BLaER1 treated with 17β-estradiol and CSF1 and Interleukin-3, amounts not matched to agents 10 nM and 100 nM (cell line): ENCODE data around the gene GID8.

Experiments
- H3K27ac ChIP-seq, 11 experiments: shearing (Covaris generic); formaldehyde crosslinking; 2 replicates each; pipeline ENCODE4 v1.8.1; 2022
- H3K27me3 ChIP-seq, 11 experiments: shearing (Covaris generic); formaldehyde crosslinking; 2 replicates each; pipeline ENCODE4 v1.8.1; 2022
- H3K36me3 ChIP-seq, 11 experiments: shearing (Covaris generic); formaldehyde crosslinking; 2 replicates each; pipeline ENCODE4 v1.8.1; 2022
- H3K4me1 ChIP-seq, 10 experiments: shearing (Covaris generic); formaldehyde crosslinking; 2 replicates each; pipeline ENCODE4 v1.8.1; 2022
- H3K4me2 ChIP-seq, 11 experiments: shearing (Covaris generic); formaldehyde crosslinking; 2 replicates each; pipeline ENCODE4 v1.8.1; 2022
- H3K4me3 ChIP-seq, 10 experiments: shearing (Covaris generic); formaldehyde crosslinking; 2 replicates each; pipeline ENCODE4 v1.8.1; 2022
- H3K9ac ChIP-seq, 11 experiments: shearing (Covaris generic); formaldehyde crosslinking; 2 replicates each; pipeline ENCODE4 v1.8.1; 2022
- H3K9me3 ChIP-seq, 11 experiments: shearing (Covaris generic); formaldehyde crosslinking; replicated peaks in 1 of 11; 2 replicates each; pipeline ENCODE4 v1.8.1; 2022
- H4K20me1 ChIP-seq, 11 experiments: shearing (Covaris generic); formaldehyde crosslinking; 2 replicates each; pipeline ENCODE4 v1.8.1; 2022
- Cebpa-rat ChIP-seq, 11 experiments: shearing (Covaris generic); IDR thresholded peaks; 2 replicates each; pipeline ENCODE4 v1.8.1; 2022

The GID8 gene

DNA sequence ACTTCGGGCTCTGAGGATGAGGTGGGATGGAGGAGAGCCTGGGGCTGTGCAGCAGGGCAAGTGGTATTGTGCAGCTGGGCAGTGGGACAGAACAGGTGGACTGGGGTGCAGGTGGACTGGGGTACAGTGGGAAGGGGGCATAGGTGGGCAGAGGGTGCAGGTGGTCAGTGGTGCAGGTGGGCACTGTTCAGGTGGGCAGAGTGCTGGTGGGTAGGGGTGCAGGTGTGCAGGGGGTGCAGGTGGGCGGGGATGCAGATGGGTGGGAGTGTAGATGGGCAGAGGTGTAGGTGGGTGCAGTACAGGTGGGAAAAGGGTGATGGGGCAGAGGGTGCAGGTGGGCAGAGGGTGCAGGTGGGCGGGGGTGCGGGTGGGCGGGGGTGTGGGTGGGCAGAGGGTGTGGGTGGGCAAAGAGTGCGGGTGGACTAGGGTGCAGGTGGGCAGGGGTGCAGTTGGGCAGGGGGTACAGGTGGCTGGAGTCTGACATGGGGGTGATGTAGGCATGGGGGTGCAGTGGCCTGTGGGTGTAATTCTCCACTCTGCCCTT, 48.4 kb downstream of the GID8 start:
- Histone ChIP-seq H3K27me3 (peaks cover 0 to 21% (median 5%) of the 10 kb centered on the region in 11 experiments; a peak in 9 of 22 replicates), H3K27ac (no peak overlapping the region), H3K9me3 (no peaks in the 10 kb centered on the region), H3K36me3 (no peaks in the 10 kb centered on the region), H4K20me1 (peaks cover 0 to 30% (median 8%) of the 10 kb centered on the region in 11 experiments; a peak in 12 of 22 replicates), H3K9ac (no peak overlapping the region), H3K4me3 (no peak overlapping the region), H3K4me1 (peaks cover 16 to 71% (median 49%) of the 10 kb centered on the region in 10 experiments), H3K4me2 (peak overlapping the region in 8 of 11 experiments; percentile 36 to 78 (median 68); a peak in 14 of 22 replicates)
- no peak for TF ChIP-seq Cebpa-rat (IDR thresholded peaks at IDR 0.05)

DNA sequence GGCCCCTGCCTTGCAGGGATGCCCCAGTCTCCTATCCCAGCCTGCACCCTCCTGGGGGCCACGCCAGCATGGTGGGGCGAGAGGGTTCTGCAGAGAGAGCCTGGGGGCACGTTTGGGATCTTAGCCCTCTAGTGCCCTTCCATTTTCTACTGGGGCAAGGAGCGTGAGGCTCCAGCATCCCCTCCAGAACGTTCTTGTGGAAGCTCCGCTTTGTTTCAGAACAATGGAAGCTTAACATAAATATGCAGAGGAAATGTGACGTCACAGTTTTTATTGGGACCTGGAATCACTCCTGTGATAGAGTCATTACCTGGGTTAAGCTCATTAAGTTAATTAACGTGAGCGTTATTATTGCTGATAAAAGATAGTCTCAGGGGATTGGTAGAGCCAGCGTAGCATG, 49.2 kb downstream of the GID8 start:
- no peak for TF ChIP-seq Cebpa-rat (IDR thresholded peaks at IDR 0.05)
- H4K20me1 ChIP-seq: peaks cover 0 to 22% (median under 1%) of the 10 kb centered on the region in 11 experiments; a peak in 7 of 22 replicates
- H3K4me1 ChIP-seq: peaks cover 8 to 71% (median 49%) of the 10 kb centered on the region in 10 experiments
- H3K4me3 ChIP-seq: no peak overlapping the region
- H3K36me3 ChIP-seq: no peaks in the 10 kb centered on the region
- no peak overlapping the region for H3K9ac ChIP-seq
- H3K9me3 ChIP-seq: no peaks in the 10 kb centered on the region
- no peak overlapping the region for H3K27ac ChIP-seq
- peak overlapping the region in 4 of 11 experiments; percentile 2 to 20 (median 14); a peak in 2 of 22 replicates for H3K4me2 ChIP-seq
- peaks cover 0 to 17% (median 5%) of the 10 kb centered on the region in 11 experiments; a peak in 7 of 22 replicates for H3K27me3 ChIP-seq

GRCh38 chr20:62989201-62989601, 51.3 kb downstream of the GID8 start:
- Histone ChIP-seq H3K36me3 (no peaks in the 10 kb centered on the region), H4K20me1 (peaks cover 0 to 12% (median 0%) of the 10 kb centered on the region in 11 experiments; a peak in 2 of 22 replicates), H3K27me3 (peaks cover 0 to 15% (median 5%) of the 10 kb centered on the region in 11 experiments; a peak in 7 of 22 replicates), H3K4me2 (peak overlapping the region; percentile 3 to 66 (median 54); a peak in 21 of 22 replicates), H3K9me3 (no peaks in the 10 kb centered on the region), H3K27ac (no peak overlapping the region), H3K9ac (no peak overlapping the region), H3K4me3 (no peak overlapping the region), H3K4me1 (peaks cover 0 to 57% (median 39%) of the 10 kb centered on the region in 10 experiments; a peak in 16 of 20 replicates)
- TF ChIP-seq Cebpa-rat (IDR thresholded peaks at IDR 0.05): no peak

GRCh38 chr20:62990306-62990825, 52.4 kb downstream of the GID8 start:
- H3K27ac ChIP-seq: no peak overlapping the region
- no peak for TF ChIP-seq Cebpa-rat (IDR thresholded peaks at IDR 0.05)
- H4K20me1 ChIP-seq: peaks cover 0 to 8% (median 0%) of the 10 kb centered on the region in 11 experiments; a peak in 2 of 22 replicates
- no peaks in the 10 kb centered on the region for H3K9me3 ChIP-seq
- peak overlapping the region in 1 of 11 experiments; percentile 4; a peak in 1 of 22 replicates for H3K4me2 ChIP-seq
- peaks cover 0 to 46% (median 30%) of the 10 kb centered on the region in 10 experiments; a peak in 16 of 20 replicates for H3K4me1 ChIP-seq
- no peak overlapping the region for H3K9ac ChIP-seq
- peaks cover 0 to 8% (median 2%) of the 10 kb centered on the region in 11 experiments; a peak in 7 of 22 replicates for H3K27me3 ChIP-seq
- H3K36me3 ChIP-seq: no peaks in the 10 kb centered on the region
- H3K4me3 ChIP-seq: no peak overlapping the region

DNA sequence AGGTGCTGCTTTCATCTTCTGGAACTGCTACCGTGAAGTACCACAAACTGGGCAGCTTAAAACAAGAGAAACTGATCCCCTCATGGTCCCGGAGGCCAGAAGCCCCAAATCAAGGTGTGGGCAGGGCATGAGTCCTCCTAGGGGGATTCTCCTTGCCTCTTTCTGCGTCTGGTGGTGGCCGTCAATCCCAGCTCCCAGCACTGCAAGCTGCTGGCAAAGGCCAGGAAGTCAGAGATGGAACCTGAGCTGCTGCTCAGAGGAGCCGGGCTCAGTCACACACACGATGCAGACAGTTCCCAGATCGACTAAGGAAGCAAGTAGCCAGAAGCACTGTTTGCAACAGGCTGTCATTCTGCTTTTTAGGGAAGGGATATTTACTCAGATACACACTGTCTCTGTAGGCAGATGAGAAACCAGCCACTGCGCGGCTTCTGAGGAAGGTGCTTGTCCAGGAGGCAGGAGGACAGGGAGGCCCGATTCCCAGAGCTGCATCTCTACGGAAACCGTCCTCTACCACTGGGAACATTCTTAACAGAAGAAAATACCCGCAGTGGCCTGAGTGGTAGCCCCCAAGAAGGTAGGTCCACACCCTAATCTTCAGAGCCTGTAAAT, 53.4 kb downstream of the GID8 start:
- Histone ChIP-seq H4K20me1 (peaks cover 0 to 6% (median 0%) of the 10 kb centered on the region in 11 experiments; a peak in 3 of 22 replicates), H3K4me2 (peak overlapping the region in 8 of 11 experiments; percentile 3 to 46 (median 16); a peak in 8 of 22 replicates), H3K27ac (no peak overlapping the region), H3K9ac (no peak overlapping the region), H3K4me1 (peaks cover 0 to 37% (median 21%) of the 10 kb centered on the region in 10 experiments; a peak in 16 of 20 replicates), H3K4me3 (no peak overlapping the region), H3K36me3 (no peaks in the 10 kb centered on the region), H3K9me3 (no peaks in the 10 kb centered on the region), H3K27me3 (0 out of 22 replicates have a peak, but pooled peaks cover 0 to 3% (median 0%) of the 10 kb centered on the region in 11 experiments)
- no peak for TF ChIP-seq Cebpa-rat (IDR thresholded peaks at IDR 0.05)

GRCh38 chr20:62991863-62992262, 53.9 kb downstream of the GID8 start:
- Histone ChIP-seq H3K9me3 (no peaks in the 10 kb centered on the region), H3K27me3 (peaks cover 0 to 3% (median 0%) of the 10 kb centered on the region in 11 experiments; a peak in 1 of 22 replicates), H3K4me3 (no peak overlapping the region), H4K20me1 (peaks cover 0 to 9% (median 0%) of the 10 kb centered on the region in 11 experiments; a peak in 3 of 22 replicates), H3K4me1 (peaks cover 0 to 34% (median 20%) of the 10 kb centered on the region in 10 experiments; a peak in 16 of 20 replicates), H3K9ac (no peak overlapping the region), H3K27ac (no peak overlapping the region), H3K36me3 (no peaks in the 10 kb centered on the region), H3K4me2 (peak overlapping the region in 8 of 11 experiments; percentile 3 to 46 (median 16); a peak in 10 of 22 replicates)
- TF ChIP-seq Cebpa-rat (IDR thresholded peaks at IDR 0.05): no peak

DNA sequence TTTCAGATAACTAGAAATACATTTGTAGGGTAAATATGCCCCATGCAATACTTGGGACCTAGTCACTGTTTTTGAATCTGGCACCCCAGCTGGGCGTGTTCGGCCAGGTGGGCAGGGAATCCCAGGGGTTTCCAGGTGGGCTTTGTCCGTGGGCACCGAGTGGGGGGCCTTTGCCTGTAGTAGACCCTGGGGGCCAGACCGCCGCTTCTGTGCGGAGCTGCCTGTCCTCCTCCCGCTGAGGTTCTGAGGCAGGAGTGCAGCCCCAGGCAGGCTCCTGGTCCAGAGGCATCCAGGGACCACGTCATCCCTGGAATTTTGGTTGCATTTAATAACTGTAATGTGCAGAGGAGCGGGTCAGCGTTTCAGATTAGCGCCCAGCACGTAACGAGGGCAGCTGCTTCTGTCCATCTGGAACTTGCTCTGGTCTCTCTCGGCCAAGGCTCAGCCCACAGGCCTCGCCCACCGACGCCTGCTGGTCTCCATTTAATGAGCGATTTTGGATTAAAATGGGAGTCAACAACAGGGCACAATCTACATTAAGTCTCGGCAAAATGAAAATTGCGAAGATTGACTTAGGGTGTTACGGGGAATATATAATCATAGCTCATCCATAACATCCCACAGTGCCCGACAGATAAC, 56.0 kb downstream of the GID8 start:
- Histone ChIP-seq H3K36me3 (no peaks in the 10 kb centered on the region), H3K4me1 (peaks cover 15 to 44% (median 33%) of the 10 kb centered on the region in 10 experiments), H3K27ac (no peak overlapping the region), H3K4me3 (no peak overlapping the region), H3K9me3 (no peaks in the 10 kb centered on the region), H3K4me2 (no peak overlapping the region), H3K9ac (no peak overlapping the region), H3K27me3 (peaks cover 0 to 3% (median 0%) of the 10 kb centered on the region in 11 experiments; a peak in 1 of 22 replicates), H4K20me1 (peaks cover 0 to 9% (median 0%) of the 10 kb centered on the region in 11 experiments; a peak in 3 of 22 replicates)
- TF ChIP-seq Cebpa-rat (IDR thresholded peaks at IDR 0.05): no peak

- no peak overlapping the region for H3K9ac ChIP-seq
- H4K20me1 ChIP-seq: peaks cover 0 to 9% (median 0%) of the 10 kb centered on the region in 11 experiments; a peak in 3 of 22 replicates
- H3K27me3 ChIP-seq: peaks cover 0 to 3% (median 0%) of the 10 kb centered on the region in 11 experiments; a peak in 3 of 22 replicates
- no peak overlapping the region for H3K4me3 ChIP-seq
- no peaks in the 10 kb centered on the region for H3K36me3 ChIP-seq
- no peak for TF ChIP-seq Cebpa-rat (IDR thresholded peaks at IDR 0.05)
- no peaks in the 10 kb centered on the region for H3K9me3 ChIP-seq
- H3K27ac ChIP-seq: no peak overlapping the region
- H3K4me1 ChIP-seq: peaks cover 23 to 46% (median 36%) of the 10 kb centered on the region in 10 experiments
- H3K4me2 ChIP-seq: no peak overlapping the region
These were observed 56.9 kb downstream of the GID8 start for GRCh38 chr20:62994869-62995281.
